DND-41 (cell line): Measurements from ENCODE around the gene PCDH10.

Source experiments
- EZH2 ChIP-seq: IDR thresholded peaks from 3 replicates; pipeline ENCODE4 v1.6.1; 2012; ENCODE audit warnings: borderline replicate concordance, low read depth, mild to moderate bottlenecking, moderate library complexity, low read length, inconsistent platforms; ENCODE audit not compliant: severe bottlenecking
- TF ChIP-seq, protein P1 (sequence below): IDR thresholded peaks from 2 replicates; pipeline ENCODE4 v1.5.1; 2012; ENCODE audit warnings: borderline replicate concordance, low read length, moderate library complexity, mild to moderate bottlenecking; ENCODE audit not compliant: poor library complexity, severe bottlenecking; ENCODE audit errors: extremely low read depth

DNA sequence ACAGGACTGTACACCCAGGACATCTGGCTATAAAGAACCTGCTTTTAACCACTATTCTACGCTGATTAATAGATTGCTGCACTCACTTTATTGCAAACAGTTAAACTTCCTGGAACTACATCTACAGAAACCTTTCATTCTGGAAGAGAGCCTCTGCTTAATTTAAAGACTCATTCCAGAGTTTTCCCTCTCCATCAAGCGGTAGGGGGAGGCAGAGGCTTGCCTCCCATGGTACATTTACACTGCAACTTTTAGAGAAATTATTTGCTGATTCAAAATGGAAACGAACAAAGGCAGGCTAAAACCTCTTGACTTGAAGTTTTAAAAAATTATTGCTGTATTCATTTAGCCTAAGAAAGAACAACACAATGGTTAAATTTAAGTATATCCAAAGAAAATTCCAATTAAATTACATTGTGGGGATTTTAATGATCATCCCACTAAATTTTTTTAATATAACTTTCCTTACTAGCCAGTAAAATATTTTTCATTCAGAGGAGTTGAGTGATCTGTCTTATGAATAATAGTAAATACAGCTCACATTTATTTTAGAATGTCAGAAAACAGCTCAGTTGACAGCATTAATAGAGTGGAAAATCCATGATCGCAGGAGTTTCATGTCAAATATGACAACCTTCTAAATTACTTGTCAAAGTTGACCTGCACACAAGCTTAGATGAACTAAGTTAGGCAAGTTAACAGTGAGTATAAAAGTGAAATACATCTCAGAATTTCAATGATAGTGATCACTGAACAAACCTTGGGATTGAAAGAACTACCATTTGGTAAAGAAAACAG is 46.3 kb upstream of the PCDH10 start:
- TF ChIP-seq, protein P1, sequence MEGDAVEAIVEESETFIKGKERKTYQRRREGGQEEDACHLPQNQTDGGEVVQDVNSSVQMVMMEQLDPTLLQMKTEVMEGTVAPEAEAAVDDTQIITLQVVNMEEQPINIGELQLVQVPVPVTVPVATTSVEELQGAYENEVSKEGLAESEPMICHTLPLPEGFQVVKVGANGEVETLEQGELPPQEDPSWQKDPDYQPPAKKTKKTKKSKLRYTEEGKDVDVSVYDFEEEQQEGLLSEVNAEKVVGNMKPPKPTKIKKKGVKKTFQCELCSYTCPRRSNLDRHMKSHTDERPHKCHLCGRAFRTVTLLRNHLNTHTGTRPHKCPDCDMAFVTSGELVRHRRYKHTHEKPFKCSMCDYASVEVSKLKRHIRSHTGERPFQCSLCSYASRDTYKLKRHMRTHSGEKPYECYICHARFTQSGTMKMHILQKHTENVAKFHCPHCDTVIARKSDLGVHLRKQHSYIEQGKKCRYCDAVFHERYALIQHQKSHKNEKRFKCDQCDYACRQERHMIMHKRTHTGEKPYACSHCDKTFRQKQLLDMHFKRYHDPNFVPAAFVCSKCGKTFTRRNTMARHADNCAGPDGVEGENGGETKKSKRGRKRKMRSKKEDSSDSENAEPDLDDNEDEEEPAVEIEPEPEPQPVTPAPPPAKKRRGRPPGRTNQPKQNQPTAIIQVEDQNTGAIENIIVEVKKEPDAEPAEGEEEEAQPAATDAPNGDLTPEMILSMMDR = no peak
- TF ChIP-seq EZH2 = no peak
